H1 (cell line): ENCODE results near the gene SLK.

Source experiments
- CREB1 ChIP-seq: IDR thresholded peaks from 2 replicates; pipeline ENCODE4 v1.6.1; 2012; ENCODE audit warnings: inconsistent platforms
- EZH2 ChIP-seq: fragments of 200-600 bp; sonication (generic); IDR thresholded peaks from 2 replicates; pipeline ENCODE4 v1.7.1; 2012; ENCODE audit warnings: low read depth, mild to moderate bottlenecking, moderate library complexity, low read length, inconsistent platforms; ENCODE audit not compliant: severe bottlenecking
- POLR2AphosphoS5 ChIP-seq: IDR thresholded peaks from 2 replicates; pipeline ENCODE4 v1.6.1; 2011; ENCODE audit warnings: low read depth, low read length
- RAD21 ChIP-seq, 2 experiments: IDR thresholded peaks in 1 of 2; conservative IDR thresholded peaks in 1 of 2; 2 replicates each; pipeline ENCODE4 v1.6.1; 2011; ENCODE audit warnings: low read depth in 2 of 2, low read length in 2 of 2, improper control_type of control experiment in 1 of 2, inconsistent platforms in 1 of 2, mild to moderate bottlenecking in 1 of 2, moderate library complexity in 1 of 2
- SIN3A ChIP-seq, 2 experiments: IDR thresholded peaks in 1 of 2; conservative IDR thresholded peaks in 1 of 2; 2 replicates each; pipeline ENCODE4 v1.6.1; 2011 to 2012; ENCODE audit warnings: low read length in 2 of 2, improper control_type of control experiment in 1 of 2, low read depth in 1 of 2, mild to moderate bottlenecking in 1 of 2
- TEAD4 ChIP-seq: IDR thresholded peaks from 2 replicates; pipeline ENCODE4 v1.6.1; 2012; ENCODE audit warnings: low read depth, low read length, inconsistent platforms, mixed read lengths
- TF ChIP-seq, protein P1 (sequence below), 3 experiments: IDR thresholded peaks; 1 replicate in 2 of 3; 2 replicates in 1 of 3; pipeline versions ENCODE4 v1.5.1 to v1.6.1; 2011; ENCODE audit warnings: low read length in 3 of 3, mild to moderate bottlenecking in 3 of 3, inconsistent platforms in 2 of 3, low read depth in 1 of 3, moderate library complexity in 1 of 3; ENCODE audit not compliant: insufficient read depth in 1 of 3; ENCODE audit errors: control extremely low read depth in 1 of 3

DNA sequence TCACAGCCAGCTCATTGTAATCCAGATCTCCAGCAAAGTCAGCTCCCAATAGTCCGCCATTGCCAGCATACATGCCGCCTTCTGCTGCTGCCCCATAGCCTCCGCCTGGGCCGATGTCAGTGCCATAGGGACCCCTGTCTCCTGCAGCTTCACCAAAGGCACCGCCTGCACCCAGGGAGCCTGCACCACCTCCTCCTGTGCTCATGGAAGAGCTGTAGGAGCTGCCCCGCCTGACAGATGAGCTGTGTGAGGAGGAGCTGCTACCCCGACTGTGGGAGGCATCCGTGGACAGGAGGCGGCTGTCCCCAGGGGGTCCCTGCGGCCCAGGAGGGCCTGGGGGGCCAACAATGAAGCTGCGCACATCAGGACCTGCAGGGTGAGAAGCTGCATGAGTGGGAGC lies 67.0 kb downstream of the SLK start:
- TF ChIP-seq, protein P1, sequence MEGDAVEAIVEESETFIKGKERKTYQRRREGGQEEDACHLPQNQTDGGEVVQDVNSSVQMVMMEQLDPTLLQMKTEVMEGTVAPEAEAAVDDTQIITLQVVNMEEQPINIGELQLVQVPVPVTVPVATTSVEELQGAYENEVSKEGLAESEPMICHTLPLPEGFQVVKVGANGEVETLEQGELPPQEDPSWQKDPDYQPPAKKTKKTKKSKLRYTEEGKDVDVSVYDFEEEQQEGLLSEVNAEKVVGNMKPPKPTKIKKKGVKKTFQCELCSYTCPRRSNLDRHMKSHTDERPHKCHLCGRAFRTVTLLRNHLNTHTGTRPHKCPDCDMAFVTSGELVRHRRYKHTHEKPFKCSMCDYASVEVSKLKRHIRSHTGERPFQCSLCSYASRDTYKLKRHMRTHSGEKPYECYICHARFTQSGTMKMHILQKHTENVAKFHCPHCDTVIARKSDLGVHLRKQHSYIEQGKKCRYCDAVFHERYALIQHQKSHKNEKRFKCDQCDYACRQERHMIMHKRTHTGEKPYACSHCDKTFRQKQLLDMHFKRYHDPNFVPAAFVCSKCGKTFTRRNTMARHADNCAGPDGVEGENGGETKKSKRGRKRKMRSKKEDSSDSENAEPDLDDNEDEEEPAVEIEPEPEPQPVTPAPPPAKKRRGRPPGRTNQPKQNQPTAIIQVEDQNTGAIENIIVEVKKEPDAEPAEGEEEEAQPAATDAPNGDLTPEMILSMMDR (IDR thresholded peaks at IDR 0.05; ENCODE audit: control extremely low read depth in 1 of 3, insufficient read depth in 1 of 3, low read depth in 1 of 3, low read length in 3 of 3) = no peak
- TF ChIP-seq EZH2 = no peak
- TF ChIP-seq SIN3A (conservative IDR thresholded peaks at IDR 0.05 in 1 of 2, IDR thresholded peaks at IDR 0.05 in 1 of 2; ENCODE audit: low read depth in 1 of 2, low read length in 2 of 2) = no peak
- no peak for TF ChIP-seq RAD21 (IDR thresholded peaks at IDR 0.05 in 1 of 2, conservative IDR thresholded peaks at IDR 0.05 in 1 of 2; ENCODE audit: low read depth in 2 of 2, low read length in 2 of 2)
- TF ChIP-seq POLR2AphosphoS5 = no peak
- TF ChIP-seq CREB1 = no peak
- TF ChIP-seq TEAD4 = no peak
